HG02973 (cell line): Measurements from ENCODE around the gene CSRP3.

Source experiments
- ATAC-seq: cut with Tn5 transposase; IDR thresholded peaks from one replicate; pipeline ENCODE4 v1.9.1; 2021; ENCODE audit warnings: moderate library complexity; ENCODE audit not compliant: unreplicated experiment

Gene CSRP3

DNA sequence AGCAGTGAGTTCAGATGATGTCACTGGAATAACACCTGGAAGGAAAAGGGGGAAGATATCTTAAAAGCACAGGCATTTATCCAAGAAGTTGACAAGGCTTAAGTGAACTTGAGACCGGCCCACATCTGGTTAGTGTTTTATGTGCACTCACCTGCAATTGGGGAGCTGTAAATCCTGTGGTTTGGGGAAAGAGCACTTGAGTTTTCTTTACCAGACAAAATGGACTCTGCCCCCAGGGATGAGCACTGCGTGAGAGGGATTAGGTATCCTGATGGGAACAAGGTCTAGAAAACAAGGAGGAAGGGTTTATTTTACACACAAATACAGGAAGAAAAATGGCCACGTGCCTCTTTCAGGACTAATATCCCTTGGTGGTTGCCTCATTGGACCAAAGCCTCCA is 23.8 kb upstream of the CSRP3 start:
- ATAC-seq = no peak

DNA sequence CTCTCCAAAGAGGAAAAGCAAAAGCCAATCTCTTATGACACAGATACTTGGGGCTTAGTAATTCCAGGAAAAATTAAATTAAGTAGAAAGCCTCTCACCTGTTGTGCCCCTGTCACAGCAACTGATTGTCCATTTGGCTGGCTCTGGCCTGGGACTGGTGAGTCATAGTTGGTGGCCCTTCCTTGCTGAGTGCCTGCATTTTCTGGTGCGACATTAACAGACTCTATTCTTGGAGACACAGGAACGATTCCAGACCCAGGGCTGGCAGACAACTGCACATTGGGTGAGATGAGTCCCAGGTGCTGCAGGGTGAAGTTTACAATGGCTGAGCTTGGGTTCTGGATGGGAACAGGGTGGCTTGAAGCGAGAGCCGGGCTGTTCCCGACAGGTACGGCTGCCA is 23.3 kb upstream of the CSRP3 start:
- ATAC-seq = no peak

DNA sequence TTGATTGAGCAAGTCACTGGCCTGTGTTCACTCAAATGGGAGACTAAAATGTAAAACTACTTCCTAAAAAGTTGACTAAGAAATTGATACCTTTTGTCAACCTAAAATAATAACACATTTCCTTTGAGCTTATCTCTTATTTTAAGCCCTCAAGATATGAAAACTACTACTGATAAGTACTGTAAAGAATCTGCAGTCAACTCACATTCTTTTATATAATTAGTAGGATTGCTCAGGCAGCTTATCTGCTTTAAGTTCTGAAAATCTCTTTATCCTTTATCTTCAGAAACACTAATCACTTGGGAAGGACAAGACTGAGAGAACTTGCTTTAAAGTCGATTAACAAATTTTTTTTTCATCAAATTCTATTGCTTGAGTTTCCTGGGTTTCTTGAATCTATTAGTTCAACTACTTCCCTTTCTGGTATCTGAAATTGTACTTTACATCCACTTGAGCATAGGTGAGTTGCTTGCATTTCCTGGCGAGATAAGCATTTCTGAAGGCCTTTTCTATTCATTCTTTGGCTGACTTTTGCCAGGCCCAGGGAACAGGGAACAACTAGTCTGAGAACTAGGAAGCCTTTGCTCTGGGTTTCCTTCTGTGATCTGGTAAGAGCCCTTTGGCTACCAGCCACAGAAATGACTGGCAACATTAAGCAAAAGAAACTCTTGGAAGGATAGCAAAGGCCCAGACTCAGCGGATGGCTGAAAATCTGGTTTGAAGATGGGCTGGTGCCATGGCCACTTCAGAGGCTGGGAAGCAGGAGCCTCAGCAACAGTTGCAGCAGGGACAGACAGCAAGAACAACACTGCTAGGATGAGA is 19.3 kb upstream of the CSRP3 start:
- ATAC-seq = no peak

DNA sequence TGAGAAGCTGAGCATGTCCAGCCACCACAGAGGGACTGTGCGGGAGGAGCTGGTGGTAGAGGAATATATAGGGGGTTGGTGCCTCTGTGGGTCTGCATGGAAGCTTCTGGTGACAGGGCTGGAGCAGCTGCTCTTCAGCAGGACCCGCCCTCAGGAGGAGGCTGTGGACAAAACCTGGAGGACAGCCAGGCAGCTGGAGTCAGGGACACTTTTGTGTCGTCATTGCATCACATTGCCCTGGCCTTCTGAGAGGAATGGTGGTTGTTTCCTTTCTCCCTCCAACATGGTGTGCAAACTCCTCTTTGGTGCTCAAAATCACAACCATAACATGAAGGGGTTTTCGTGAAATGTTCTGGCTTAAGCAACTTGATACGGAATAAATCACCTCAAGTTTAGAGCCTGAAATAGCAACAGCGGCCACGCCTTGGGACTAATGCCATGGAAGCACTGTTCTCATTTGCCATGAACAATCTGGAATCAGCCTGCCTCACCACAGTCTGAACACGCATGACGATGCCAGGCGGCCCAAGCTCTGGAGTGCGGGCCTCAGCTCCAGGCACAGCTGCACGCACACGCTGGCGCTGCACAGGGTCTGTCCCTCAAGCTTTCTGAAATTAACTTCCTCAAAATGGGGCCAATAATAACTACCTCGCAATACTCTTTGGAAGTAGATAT is 17.1 kb upstream of the CSRP3 start:
- no peak for ATAC-seq

DNA sequence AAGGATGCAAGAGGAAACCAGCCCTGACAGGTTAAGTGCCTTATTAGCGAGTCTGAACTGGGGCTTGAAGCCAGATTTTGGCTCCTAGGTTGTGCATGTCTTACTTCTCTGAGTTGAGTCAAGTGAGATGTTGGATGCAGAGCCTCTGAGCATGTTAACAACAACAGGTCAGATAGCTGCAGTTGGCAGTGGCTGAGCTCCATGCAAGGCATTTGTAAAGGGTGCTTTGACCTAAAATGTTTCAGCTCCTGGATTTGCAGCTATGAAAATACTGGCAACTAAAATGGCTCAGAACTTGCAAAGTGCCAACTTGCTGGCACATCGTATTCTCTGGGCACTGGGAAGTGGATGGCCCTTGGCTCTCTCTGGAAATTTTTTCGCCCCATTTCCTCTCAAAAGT is 16.4 kb upstream of the CSRP3 start:
- ATAC-seq = no peak

DNA sequence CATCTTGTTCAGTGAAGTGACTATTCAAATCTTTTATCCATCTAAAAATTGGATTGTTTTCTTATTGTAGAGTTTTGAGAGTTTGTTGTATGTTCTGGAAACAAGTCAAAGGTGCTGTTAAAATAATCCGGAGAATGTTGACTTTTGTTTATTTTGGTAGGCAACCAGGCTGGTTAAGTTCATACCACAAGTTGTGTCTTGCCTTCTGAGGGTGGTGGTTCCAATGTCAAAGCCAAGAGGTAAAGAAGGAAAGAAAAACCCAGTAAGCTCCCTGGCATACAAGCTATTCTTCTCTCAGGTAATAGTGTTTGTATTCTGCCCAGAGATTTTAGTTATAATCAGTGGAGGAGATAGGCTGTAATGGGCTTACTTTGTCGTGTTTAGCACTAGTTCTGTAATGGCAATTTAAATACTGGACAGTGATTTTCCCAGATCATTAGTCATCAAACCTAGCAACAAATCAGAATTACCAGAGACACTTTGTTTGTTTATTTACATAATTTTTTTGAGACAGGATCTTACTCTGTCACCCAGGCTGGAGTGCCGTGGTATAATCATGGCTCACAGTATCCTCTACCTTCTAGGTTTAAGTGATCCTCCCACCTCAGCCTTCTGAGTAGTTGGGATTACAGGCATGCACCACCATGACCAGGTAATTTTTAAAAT is 15.1 kb upstream of the CSRP3 start:
- ATAC-seq = no peak

DNA sequence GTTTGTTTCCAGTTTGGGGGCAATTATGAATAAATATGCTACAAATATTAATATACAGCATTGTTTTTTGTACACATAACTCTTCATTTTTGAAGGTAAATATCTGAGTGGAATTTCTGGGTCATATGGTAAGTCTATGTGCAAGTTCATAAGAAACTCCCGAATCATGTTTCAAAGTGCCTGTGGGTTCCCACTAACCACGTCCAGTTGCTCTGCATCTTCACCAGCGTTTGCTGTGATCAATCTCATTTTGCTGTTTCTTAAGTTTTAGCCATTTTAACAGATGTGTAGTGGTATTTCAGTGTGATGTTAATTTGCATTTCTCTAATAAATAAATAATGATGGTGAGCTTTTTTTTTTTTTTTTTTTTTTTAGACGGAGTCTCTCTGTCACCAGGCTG is 14.2 kb upstream of the CSRP3 start:
- no peak for ATAC-seq

DNA sequence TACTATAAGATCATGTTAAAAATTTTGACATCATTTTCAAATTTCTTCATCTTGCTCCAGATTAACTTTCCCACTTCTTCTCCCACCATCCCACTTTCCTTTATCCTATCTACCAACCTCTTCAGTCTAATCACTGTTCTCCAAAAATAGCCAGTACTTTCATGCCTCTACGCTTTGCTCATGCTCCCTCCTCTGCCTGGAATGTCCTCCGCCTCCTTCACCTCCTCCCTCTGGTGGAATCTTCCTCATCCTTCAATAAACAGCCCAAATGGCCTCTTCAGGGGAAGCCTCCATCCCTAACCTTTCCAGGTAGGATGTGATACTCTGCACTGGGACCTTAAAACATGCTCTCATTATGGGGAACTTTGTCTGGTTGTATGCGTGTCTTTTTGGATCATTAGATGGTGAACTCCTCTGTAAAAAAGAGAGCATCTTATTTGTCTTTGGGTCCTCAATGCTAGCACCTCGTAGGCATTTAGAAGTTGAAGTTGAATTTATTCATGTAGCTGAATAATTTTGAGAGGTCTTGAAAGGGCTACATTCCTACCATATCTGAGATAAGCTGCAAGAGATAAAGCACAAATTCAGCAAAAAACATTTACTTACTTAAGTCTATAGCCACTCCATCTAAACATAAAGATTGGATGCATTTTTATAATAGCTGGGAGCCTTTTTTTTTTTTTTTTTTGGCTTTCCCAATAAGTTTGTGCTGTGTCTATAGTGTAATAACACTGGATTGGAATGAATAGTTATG is 8.0 kb upstream of the CSRP3 start:
- no peak for ATAC-seq

DNA sequence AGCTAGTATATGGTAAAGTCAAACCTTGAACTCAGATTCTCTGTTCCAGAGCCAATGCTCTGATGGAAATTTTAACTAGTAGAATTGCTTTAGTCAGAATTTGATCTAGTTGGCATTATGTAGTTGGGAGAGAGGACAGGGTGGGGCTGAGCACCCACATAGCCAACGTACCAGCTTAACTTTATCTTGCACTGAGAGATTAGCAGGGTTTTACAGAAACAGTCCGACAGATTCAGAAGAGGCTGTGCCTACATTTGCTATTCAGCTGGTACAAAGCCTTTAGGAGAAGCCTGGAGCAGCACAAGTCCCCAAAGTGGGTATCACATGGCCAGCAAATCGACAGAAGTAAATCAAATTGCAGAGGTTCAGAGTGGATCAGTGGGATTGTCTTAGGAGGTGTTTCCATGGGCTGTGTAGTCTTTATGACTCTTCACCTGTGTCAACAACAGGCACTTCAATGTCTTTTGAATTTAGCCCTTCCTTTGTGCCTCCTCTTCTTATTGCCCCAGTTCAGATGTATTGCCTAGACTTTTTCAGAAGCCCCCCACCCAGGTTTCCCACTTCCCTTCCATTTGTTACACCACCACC is 7.3 kb upstream of the CSRP3 start:
- ATAC-seq = no peak

DNA sequence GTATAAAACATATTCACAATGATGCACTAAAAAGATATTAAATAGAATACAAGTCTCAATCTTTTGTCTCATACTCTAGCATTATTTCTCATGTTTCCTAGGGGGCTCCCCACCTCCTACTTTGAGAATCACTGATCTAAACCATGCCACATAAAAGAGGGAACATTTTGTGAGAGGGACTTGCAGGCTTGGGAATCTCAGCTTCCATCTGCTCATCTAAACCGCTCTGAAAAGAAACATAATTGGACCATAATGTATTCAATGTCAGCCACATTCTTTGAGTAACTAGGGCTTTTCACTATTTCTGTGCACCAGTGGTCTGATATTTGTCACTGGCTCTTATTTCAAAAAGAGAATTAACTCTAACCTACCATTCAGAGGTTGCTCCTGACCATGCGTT is 6.4 kb upstream of the CSRP3 start:
- no peak for ATAC-seq

DNA sequence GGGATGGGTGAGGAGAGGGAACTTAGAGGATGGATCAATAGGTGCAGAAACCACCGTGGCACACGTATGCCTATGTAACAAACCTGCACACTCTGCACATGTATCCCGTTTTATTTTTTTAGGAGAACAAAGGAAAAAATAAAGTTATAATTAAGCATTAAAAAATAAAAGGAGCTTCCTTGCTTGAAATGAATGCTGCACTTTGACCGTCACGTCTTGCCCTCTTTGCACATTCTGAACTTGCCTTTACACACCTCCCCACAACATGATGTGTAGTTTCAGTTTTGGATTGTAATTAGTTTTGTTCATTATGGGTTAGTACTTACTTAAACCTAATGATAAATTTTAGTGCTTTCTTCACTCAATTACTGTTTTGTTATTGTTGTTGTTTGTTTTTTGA is 3.1 kb upstream of the CSRP3 start:
- ATAC-seq = no peak

DNA sequence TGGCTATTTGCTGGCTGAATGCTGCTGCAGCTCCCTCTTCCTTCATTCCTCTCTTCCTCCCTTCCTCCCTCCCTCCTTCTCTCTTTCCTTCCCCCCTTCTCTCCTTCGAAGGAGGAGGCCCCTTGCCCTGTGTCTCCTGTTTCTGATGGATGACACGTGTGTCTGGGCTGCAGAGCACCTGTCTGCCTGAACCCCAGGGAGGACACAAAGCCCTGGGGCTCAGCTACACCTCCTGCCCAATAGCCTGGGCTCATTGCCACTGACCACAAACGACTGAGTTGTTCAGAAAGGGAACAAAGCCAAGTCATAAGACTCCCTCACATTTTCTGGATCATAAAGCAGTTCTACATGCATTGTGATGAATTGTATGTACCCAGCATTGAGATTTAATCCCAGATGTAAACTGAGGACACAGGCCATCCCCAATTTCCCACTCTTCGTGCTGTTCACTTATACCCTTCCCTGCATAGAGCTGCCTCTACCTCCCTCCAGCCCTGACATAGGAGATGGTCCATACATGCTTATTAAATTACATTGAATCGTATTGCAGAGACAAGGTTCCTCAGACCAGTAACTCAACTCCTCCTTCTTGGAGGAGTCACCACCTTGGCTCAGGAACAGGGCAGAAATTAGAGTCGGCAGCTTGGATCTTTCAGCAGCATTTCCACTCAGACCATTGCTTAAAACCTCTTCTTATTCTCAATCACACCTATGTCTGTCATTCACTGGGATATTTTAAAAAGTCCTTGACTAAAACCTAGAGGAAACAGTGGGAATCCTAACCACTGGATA is 1.2 kb downstream of the CSRP3 start:
- no peak for ATAC-seq

DNA sequence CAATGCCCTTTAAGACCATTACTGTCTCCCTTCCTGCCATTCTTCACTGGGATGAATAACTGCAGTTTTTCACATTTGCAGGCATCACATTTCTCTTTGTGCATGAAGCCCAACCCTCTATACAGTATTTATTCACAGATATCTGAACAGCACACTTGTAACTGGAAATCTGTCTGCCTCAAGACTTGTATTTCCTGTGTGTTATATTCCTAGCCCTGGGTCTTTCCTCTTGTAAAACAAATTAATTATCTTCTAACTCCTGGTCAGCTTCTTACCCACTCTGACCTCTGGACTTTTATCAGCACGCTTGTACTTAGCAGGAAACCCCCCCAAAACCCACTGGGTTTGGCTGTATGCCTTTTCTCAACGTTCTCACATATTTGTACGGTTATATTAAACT is 2.0 kb downstream of the CSRP3 start:
- ATAC-seq = no peak

DNA sequence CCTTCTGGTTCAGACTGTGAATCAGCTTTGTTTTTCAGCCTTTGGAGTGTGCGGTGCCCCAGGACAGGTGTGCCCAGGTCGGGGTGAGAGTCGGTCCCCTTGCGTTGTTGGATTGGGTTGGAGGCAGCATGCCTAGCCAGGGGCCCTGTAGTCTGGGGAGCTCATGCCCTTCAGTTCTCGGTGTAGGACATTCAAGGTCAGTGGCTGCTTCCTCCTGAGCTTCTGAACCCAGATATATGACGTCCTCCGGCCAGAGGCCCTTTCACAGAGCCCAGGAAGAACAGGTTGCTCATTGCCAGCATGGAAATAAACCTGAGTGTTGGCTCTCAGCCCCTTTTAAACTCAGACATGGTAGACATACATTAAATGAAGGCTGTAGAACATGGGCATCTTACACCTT is 2.7 kb downstream of the CSRP3 start:
- no peak for ATAC-seq

DNA sequence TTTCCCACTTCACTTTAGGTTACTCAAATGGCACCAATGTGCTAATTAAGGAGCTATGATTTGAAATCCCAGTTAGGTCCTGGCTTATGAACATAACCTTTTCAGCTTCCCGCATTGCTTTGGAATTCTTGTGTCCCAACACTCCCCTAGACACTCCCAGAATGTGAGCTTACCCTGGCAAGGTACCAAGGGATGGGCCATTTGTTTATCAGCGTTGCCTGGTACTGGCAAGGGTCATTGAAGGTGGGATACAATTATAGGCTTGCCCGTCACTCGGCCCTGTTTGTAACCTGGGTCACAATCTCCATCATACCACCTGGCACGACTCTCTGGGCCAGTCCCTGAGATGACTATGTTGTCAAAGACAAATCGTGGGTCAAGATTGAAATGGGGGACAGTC is 5.4 kb downstream of the CSRP3 start:
- ATAC-seq = no peak

DNA sequence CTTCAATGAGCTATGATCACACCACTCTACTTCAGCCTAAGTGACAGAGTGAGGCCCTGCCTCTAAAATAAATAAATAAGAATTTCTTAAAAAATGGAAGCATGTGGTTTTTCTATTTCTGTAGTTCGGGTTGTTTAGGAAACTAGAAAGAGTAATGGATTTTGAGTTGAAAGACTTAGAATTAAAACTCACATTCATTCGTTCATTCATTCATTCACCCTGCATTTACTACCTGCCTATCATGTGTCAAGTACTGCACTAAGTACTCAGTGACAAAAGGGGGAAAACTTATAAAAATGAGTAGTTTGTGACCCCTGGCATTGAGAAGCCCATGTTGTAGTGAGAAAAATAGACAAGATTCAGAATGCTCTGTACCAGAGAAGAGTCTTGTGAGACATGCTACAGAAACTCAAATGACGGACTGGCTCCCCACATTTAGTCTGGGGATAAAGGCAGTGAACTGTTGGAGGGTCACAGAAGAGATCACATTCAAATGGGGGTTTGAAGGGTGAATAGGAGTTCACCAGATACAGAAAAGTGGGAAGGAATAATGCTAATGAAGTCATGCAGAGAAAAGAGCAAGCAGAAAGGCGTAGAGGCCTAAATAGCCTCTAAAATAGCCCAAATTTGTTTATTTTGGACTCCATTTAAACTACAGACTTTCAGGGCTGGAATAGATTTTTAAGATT is 7.0 kb downstream of the CSRP3 start:
- no peak for ATAC-seq

DNA sequence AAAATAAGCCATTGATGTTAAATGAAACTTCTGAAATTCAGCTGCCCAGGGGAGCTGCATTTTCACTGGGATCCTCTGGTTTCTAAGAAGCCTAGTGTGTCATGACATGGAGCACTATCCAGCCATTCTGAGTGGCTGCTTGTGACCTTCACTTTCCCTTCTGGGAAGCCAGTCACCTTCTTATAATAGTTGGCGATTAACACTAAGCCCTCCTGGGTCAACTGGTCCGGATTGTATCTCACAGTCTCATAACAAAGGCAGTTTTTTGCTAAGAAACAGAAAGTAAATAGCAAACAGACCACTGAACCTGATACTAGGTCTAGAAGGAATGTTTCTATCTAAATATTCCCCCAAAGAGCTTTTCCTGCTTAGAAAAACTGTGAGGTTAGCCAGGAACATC is 7.9 kb downstream of the CSRP3 start:
- ATAC-seq = no peak

DNA sequence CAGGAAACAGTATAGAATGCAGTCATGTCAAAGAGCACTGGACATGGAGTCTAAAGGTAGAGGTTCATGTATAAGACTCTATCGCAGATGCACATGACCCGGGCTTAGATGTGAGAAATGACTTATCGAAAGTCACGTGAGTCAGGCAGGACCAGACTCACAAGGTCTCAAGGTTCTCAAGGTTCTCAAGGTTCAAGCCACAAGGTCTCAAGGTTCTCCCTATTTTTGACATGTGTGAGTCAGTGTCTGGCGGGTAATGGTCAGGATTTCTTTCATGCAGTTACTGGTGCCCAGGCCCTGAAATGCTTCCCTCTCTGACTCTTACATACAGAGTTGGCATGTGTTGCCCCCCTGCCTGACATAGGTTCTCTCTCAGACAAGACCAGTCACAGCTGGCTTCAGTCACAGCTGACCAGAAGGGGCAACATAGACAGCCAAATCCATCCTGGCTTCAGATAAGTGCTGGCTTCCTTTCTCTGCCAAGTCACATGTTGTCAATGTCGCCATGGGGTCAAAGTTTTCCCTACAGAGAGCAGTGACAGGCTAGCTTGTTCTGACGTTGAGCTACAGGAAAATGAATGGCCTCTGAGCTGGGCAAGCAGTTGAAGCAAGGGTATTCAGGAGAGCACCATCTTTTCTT is 10.1 kb downstream of the CSRP3 start:
- no peak for ATAC-seq

DNA sequence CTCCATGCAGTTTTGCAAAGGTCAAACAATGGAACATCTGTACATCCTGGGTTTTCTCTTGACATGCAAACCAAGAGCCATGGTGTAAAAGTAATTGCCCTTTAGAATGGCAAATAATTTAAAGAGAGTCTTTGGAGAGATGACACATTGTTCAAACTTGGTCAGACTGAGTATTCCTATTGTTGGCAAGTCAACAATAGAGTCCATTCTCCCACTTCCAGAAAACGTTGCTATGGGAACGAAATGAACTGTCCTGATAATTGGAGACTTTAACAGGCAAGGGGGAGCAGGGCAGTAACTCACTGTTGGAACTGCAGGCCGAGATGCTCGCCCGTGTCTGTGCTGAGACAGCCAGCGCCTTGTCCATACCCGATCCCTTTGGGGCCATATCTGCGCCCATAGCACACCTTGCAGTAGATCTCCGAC is 13.9 kb downstream of the CSRP3 start:
- no peak for ATAC-seq
